ENCODE measurements around the gene TRAPPC14. TPM values are rescaled to one million over a fixed set of nuclear protein-coding genes. Genes with fewer than 3 reads are reported as not detected.
"Not testable (repeated sequence)": the region's sequence is repeated elsewhere in the genome, so short reads cannot be mapped to it uniquely, and the experiment has no call there.

The TRAPPC14 gene
- total RNA-seq, 1 donor from 2014 or later = 14.9 TPM

DNA sequence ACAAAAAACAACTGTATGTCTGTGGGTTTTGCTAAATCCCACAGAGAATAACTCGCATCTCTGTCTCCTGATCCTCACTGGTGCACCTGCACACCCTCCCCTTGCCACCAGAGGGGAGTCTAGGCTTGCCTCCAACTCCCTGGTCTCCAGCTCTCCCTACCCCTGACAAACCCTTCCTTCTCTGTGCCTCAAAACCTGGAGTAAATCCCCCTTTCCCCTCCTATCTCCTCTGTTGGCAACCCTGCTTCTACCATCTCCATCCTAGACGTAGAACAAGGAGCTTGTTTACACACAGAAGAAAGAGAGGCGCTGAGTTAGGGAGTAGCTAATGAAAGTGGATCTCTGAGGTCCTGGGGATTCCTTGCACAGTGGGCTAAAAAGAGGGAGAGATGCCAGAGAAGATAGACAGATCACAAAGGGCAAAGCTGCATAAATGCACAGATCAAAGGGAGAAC, 25.8 kb downstream of the TRAPPC14 start:
- DNase-seq (ENCODE audit: low read depth) = no peak
- TF ChIP-seq, protein P1, sequence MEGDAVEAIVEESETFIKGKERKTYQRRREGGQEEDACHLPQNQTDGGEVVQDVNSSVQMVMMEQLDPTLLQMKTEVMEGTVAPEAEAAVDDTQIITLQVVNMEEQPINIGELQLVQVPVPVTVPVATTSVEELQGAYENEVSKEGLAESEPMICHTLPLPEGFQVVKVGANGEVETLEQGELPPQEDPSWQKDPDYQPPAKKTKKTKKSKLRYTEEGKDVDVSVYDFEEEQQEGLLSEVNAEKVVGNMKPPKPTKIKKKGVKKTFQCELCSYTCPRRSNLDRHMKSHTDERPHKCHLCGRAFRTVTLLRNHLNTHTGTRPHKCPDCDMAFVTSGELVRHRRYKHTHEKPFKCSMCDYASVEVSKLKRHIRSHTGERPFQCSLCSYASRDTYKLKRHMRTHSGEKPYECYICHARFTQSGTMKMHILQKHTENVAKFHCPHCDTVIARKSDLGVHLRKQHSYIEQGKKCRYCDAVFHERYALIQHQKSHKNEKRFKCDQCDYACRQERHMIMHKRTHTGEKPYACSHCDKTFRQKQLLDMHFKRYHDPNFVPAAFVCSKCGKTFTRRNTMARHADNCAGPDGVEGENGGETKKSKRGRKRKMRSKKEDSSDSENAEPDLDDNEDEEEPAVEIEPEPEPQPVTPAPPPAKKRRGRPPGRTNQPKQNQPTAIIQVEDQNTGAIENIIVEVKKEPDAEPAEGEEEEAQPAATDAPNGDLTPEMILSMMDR (conservative IDR thresholded peaks at IDR 0.05; ENCODE audit: low read depth, low read length) = peak; percentile 97
- no peak overlapping the region for H3K4me3 ChIP-seq (ENCODE audit: low read depth, low read length)

DNA sequence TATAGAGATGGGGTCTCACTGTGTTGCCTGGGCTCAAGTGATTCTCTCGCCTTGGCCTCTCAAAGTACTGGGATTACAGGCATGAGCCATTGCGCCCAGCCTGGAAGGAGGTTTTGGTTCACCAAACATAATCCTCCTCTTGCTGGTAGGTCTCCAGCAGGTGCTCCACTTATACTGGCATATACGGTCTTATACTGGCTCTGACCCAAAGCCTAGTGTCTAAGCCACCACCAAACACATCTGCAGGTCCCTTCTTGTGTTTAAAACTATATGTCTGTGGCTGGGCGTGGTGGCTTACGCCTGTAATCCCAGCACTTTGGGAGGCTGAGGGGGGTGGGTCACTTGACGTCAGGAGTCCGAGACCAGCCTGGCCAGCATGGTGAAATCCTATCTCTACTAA, 26.4 kb downstream of the TRAPPC14 start:
- TF ChIP-seq, protein P1 (conservative IDR thresholded peaks at IDR 0.05; ENCODE audit: low read depth, low read length) = no peak
- no peak overlapping the region for H3K4me3 ChIP-seq (ENCODE audit: low read depth, low read length)
- no peak for DNase-seq (ENCODE audit: low read depth)

DNA sequence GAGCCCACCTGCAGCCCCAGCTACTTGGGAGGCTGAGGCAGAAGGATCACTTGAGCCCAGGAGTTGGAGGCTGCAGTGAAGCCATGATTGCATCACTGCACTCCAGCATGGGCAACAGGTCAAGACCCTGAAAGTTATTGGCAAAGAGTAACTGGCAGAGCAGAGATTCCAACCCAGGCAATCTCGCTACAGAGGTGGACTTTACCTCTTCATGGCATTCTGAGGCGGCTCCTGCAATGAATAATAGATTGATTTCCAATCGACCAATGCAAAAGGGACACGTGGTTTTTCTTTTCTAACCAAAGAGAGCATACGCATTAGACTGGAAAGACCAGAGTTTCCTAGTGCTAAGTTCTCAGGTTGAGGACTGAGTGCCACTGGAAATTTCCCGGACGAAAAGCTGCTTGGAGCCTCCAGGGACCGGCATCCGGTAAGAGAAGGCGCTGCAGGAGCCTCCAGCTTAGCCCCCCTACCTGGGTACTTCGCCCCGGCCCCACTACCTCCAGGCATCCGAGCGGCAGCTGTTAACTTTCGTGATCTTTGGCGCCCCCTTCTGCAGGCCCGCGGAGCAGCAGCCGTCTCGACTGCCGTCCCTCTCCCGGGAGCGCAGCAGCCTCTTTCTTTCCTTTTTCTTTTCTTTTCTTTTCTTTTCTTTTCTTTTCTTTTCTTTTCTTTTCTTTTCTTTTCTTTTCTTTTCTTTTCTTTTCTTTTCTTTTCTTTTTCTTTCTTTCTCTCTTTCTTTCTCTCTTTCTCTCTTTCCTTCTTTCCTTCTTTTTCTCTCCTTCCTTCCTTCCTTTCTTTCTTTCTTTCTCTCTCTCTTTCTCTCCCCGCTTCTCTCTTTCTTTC, 27.7 kb downstream of the TRAPPC14 start:
- no peak for DNase-seq (ENCODE audit: low read depth)
- TF ChIP-seq, protein P1 (conservative IDR thresholded peaks at IDR 0.05; ENCODE audit: low read depth, low read length) = peak; percentile 68
- H3K4me3 ChIP-seq (ENCODE audit: low read depth, low read length) = peak overlapping the region; percentile 43

DNA sequence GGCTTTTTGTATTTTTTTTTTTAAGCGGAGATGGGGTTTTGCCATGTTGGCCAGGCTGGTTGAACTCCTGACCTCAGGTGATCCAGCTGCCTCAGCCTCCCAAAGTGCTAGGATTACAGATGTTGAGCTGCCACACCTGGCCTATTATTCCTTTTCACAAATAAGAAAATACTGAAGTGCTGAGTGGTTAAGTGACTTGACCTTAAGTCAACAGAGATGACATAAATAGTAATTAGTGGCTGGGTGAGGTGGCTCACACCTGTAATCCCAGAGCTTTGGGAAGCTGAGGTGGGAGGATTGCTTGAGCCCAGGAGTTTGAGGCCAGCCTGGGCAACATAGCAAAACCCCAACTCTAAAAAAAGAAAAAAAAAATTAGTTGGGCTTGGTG, 28.3 kb downstream of the TRAPPC14 start:
- DNase-seq (ENCODE audit: low read depth); H3K4me3 ChIP-seq (ENCODE audit: low read depth, low read length): not testable (repeated sequence)

DNA sequence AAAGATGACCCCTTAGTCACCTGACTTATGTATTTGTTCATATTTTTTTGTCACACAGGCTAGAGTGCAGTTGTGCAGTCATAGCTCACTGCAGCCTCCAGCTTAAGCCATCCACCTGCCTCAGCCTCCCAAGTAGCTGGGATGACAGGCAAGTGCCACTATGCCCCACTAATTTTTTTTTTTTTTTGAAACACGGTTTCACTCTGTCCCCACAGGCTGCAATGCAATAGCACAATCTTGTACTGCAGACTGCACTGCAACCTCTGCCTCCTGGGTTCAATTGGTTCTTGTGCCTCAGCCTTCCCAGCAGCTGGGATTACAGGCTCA, 29.9 kb downstream of the TRAPPC14 start:
- H3K4me3 ChIP-seq (ENCODE audit: low read depth, low read length) = no peak overlapping the region
- TF ChIP-seq, protein P1 (conservative IDR thresholded peaks at IDR 0.05; ENCODE audit: low read depth, low read length) = no peak
- no peak for DNase-seq (ENCODE audit: low read depth)

DNA sequence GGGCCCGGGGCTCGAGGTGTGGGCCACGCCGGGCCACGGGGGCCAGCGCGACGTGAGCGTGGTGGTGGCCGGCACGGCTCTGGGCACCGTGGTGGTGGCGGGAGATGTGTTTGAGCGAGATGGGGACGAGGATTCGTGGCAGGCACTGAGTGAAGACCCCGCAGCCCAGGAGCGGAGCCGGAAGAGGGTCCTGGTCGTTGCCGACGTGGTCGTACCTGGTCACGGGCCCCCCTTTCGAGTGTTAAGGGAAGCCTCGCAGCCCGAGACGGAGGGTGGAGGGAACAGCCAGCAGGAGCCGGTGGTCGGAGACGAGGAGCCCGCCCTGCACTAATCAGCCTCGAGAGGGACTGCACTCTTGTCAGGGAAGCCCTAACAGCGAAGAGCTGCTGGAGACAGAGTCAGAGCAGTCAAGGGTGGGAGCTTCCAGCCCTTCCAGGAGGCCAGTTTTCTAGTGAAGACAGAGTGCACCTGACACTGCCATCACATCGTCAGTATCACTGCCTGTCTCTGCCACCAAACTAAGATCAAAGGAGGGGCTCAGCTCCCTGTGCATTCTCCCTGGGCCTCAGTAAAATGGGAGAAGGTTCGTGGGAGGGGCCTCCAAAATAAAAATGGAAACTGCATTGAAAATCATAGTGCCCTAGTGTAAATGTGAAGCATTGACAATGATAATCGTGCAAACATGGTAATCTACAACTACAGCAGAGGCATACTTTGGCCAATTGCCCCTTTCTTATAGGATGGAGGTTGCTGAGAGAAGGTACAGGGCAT, 30.5 kb downstream of the TRAPPC14 start:
- TF ChIP-seq, protein P1 (conservative IDR thresholded peaks at IDR 0.05; ENCODE audit: low read depth, low read length) = no peak
- DNase-seq (ENCODE audit: low read depth) = no peak
- H3K4me3 ChIP-seq (ENCODE audit: low read depth, low read length) = peak overlapping the region; percentile 94
